BJ (cell line): Measurements from ENCODE around the gene COL5A2. TPM values are rescaled to one million over a fixed set of nuclear protein-coding genes. Genes with fewer than 3 reads are reported as not detected.
A peak's percentile ranks its signal among the peaks of the same experiment; 100 is the strongest.

ENCODE experiments used
- CTCF ChIA-PET: fragments of 350-600 bp; formaldehyde crosslinking; extraction: SDS; loops from one replicate; lab custom pipeline; 2021; ENCODE audit warnings: antibody characterized with exemption, inconsistent platforms; lab: Yijun Ruan, JAX
- POLR2A ChIA-PET: fragments of 300-600 bp; sonication (Branson Sonifier 250); formaldehyde crosslinking; extraction: SDS; loops from one replicate; lab custom pipeline; 2021; ENCODE audit warnings: antibody characterized with exemption; lab: Charles Lee
- DNase-seq: peaks from one replicate; pipeline ENCODE4 v3.0.0-alpha.2; 2011; ENCODE audit warnings: low read depth
- H3K27me3 ChIP-seq: 2 replicates; pipeline ENCODE4 v1.6.0; 2011; ENCODE audit warnings: low read length; ENCODE audit not compliant: control insufficient read depth, insufficient read depth
- H3K36me3 ChIP-seq: 2 replicates; pipeline ENCODE4 v1.5.1; 2011; ENCODE audit warnings: low read length; ENCODE audit not compliant: control insufficient read depth, insufficient read depth
- H3K4me3 ChIP-seq: 2 replicates; pipeline ENCODE4 v1.5.1; 2011; ENCODE audit warnings: low read depth, mild to moderate bottlenecking, control low read depth, low read length
- polyA plus RNA-seq: library from polyadenylated mRNA; depleted of rRNA; stranded (reverse); fragments of >200 nt; gene quantifications from 2 replicates; pipeline ENCODE4 v1.2.3, GENCODE V29; 2011
- TF ChIP-seq, protein P1 (sequence below): IDR thresholded peaks from 2 replicates; pipeline ENCODE4 v1.5.1; 2011; ENCODE audit warnings: low read depth, mild to moderate bottlenecking, control low read depth, inconsistent platforms, low read length, moderate library complexity; ENCODE audit not compliant: insufficient read depth

Gene COL5A2
- polyA plus RNA-seq, 1 experiment, result 351 TPM

DNA sequence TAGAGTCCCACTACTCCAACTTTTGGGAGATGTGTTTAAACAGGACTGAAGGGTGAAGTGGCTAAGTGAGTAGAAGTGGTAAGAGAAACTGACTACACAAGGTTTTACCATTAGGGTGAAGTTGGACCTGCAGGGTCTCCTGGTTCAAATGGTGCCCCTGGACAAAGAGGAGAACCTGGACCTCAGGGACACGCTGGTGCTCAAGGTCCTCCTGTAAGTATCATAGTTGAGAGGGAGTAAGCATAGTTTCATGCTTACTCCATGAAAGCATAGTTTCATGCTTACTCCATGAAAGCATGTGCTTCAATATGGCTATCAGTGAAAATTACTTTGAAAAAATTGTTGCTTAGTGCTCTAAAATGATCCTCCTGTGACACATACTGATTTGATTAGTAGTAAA is 186.3 kb downstream of the COL5A2 start:
- TF ChIP-seq, protein P1, sequence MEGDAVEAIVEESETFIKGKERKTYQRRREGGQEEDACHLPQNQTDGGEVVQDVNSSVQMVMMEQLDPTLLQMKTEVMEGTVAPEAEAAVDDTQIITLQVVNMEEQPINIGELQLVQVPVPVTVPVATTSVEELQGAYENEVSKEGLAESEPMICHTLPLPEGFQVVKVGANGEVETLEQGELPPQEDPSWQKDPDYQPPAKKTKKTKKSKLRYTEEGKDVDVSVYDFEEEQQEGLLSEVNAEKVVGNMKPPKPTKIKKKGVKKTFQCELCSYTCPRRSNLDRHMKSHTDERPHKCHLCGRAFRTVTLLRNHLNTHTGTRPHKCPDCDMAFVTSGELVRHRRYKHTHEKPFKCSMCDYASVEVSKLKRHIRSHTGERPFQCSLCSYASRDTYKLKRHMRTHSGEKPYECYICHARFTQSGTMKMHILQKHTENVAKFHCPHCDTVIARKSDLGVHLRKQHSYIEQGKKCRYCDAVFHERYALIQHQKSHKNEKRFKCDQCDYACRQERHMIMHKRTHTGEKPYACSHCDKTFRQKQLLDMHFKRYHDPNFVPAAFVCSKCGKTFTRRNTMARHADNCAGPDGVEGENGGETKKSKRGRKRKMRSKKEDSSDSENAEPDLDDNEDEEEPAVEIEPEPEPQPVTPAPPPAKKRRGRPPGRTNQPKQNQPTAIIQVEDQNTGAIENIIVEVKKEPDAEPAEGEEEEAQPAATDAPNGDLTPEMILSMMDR, result no peak
- CTCF ChIA-PET, result no interaction called here
- H3K27me3 ChIP-seq, result no peaks in the 10 kb centered on the region
- POLR2A ChIA-PET, result interaction anchor here (0.6 kb wide), 1 partner anchor 16 kb away, joined by 3 read pairs; no protein-coding TSS in a partner anchor
- no peak for DNase-seq
- H3K36me3 ChIP-seq, result peaks cover 22% of the 10 kb centered on the region
- no peak overlapping the region for H3K4me3 ChIP-seq

DNA sequence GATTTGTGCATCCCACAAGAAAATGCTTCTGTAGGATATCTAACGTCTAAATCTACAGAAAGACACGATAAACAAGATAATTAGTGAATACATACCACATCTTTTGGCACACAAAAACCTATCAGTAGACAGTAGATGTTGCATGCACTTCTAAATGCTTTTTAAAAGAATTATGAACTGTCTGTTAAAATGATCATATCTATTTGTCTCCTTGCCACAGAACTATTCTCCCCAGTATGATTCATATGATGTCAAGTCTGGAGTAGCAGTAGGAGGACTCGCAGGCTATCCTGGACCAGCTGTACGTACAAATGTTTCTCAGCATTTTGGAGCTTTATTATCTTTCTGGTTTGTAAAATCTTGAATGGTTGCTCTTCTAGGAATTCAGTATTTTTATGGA is 192.7 kb downstream of the COL5A2 start:
- no peak for DNase-seq
- peaks cover 8% of the 10 kb centered on the region for H3K36me3 ChIP-seq
- CTCF ChIA-PET, result interaction anchor here (1.0 kb wide), 1 partner anchor 459 kb away, joined by 5 read pairs; no protein-coding TSS in a partner anchor

GRCh38 chr2:188984680-188985079 is 194.9 kb downstream of the COL5A2 start:
- H3K27me3 ChIP-seq, result no peaks in the 10 kb centered on the region
- DNase-seq, result peak; percentile 69
- H3K4me3 ChIP-seq, result no peak overlapping the region
- CTCF ChIA-PET, result interaction anchor here (0.9 to 3.4 kb wide), 8 partner anchors 11 to 459 kb away, joined by 3 to 51 read pairs (median 3); partner anchors contain the start of gene COL3A1
- POLR2A ChIA-PET, result interaction anchor here (0.9 kb wide), 1 partner anchor 37 kb away, joined by 4 read pairs; no protein-coding TSS in a partner anchor
- TF ChIP-seq, protein P1, result no peak
- peaks cover 4% of the 10 kb centered on the region; the same call in 1 of the 2 replicates for H3K36me3 ChIP-seq

More for the DNA sequence above, 192.7 kb downstream of the COL5A2 start:
- TF ChIP-seq, protein P1, result no peak
- POLR2A ChIA-PET, result no interaction called here
- Histone ChIP-seq H3K27me3 (no peaks in the 10 kb centered on the region), H3K4me3 (no peak overlapping the region)

- TF ChIP-seq, protein P1, result peak; percentile 46
- Histone ChIP-seq H3K36me3 (peaks cover 3% of the 10 kb centered on the region; the same call in 1 of the 2 replicates), H3K27me3 (no peaks in the 10 kb centered on the region), H3K4me3 (no peak overlapping the region)
- POLR2A ChIA-PET, result interaction anchor here (0.9 kb wide), 1 partner anchor 38 kb away, joined by 4 read pairs; no protein-coding TSS in a partner anchor
- CTCF ChIA-PET, result interaction anchor here (0.9 to 3.4 kb wide), 11 partner anchors 10 to 462 kb away, joined by 3 to 51 read pairs (median 3); partner anchors contain the start of gene COL3A1
- DNase-seq, result peak; percentile 55
Observed at GRCh38 chr2:188984065-188984491, 195.5 kb downstream of the COL5A2 start.

- ChIA-PET CTCF (interaction anchor here (0.8 to 3.4 kb wide), 14 partner anchors 10 to 462 kb away, joined by 3 to 51 read pairs (median 3); partner anchors contain the start of gene COL3A1), POLR2A (interaction anchor here (0.7 kb wide), 1 partner anchor 99 kb away, joined by 3 read pairs; no protein-coding TSS in a partner anchor)
- Histone ChIP-seq H3K4me3 (no peak overlapping the region), H3K27me3 (no peaks in the 10 kb centered on the region), H3K36me3 (peaks cover 3% of the 10 kb centered on the region; the same call in 1 of the 2 replicates)
- TF ChIP-seq, protein P1, result peak; percentile 53
- DNase-seq, result peak; percentile 50
Observed at GRCh38 chr2:188983427-188984064, 196.0 kb downstream of the COL5A2 start.
